PC-9 (cell line): ENCODE data around the gene KCNC4.

Source experiments
- EZH2 ChIP-seq: fragments of 200-600 bp; sonication (generic); IDR thresholded peaks from 2 replicates; pipeline ENCODE4 v1.8.0; 2017; ENCODE audit warnings: antibody characterized with exemption, low read depth
- TF ChIP-seq, protein P1 (sequence below): fragments of 200-600 bp; sonication (generic); conservative IDR thresholded peaks from 2 replicates; pipeline ENCODE4 v1.6.1; 2017; ENCODE audit warnings: mixed run types, antibody characterized with exemption, mild to moderate bottlenecking, moderate library complexity

- TF ChIP-seq, protein P1, sequence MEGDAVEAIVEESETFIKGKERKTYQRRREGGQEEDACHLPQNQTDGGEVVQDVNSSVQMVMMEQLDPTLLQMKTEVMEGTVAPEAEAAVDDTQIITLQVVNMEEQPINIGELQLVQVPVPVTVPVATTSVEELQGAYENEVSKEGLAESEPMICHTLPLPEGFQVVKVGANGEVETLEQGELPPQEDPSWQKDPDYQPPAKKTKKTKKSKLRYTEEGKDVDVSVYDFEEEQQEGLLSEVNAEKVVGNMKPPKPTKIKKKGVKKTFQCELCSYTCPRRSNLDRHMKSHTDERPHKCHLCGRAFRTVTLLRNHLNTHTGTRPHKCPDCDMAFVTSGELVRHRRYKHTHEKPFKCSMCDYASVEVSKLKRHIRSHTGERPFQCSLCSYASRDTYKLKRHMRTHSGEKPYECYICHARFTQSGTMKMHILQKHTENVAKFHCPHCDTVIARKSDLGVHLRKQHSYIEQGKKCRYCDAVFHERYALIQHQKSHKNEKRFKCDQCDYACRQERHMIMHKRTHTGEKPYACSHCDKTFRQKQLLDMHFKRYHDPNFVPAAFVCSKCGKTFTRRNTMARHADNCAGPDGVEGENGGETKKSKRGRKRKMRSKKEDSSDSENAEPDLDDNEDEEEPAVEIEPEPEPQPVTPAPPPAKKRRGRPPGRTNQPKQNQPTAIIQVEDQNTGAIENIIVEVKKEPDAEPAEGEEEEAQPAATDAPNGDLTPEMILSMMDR, result no peak
- TF ChIP-seq EZH2, result no peak
Measured at GRCh38 chr1:110192541-110192940, 17.6 kb upstream of the KCNC4 start.
